ENCODE measurements around the gene SCTR. TPM values are rescaled to one million over a fixed set of nuclear protein-coding genes. Genes with fewer than 3 reads are reported as not detected.

The SCTR gene
- total and polyA plus RNA-seq, 2 donors (not counting 1 experiment from before 2014, with no cell fraction given), result not detected

DNA sequence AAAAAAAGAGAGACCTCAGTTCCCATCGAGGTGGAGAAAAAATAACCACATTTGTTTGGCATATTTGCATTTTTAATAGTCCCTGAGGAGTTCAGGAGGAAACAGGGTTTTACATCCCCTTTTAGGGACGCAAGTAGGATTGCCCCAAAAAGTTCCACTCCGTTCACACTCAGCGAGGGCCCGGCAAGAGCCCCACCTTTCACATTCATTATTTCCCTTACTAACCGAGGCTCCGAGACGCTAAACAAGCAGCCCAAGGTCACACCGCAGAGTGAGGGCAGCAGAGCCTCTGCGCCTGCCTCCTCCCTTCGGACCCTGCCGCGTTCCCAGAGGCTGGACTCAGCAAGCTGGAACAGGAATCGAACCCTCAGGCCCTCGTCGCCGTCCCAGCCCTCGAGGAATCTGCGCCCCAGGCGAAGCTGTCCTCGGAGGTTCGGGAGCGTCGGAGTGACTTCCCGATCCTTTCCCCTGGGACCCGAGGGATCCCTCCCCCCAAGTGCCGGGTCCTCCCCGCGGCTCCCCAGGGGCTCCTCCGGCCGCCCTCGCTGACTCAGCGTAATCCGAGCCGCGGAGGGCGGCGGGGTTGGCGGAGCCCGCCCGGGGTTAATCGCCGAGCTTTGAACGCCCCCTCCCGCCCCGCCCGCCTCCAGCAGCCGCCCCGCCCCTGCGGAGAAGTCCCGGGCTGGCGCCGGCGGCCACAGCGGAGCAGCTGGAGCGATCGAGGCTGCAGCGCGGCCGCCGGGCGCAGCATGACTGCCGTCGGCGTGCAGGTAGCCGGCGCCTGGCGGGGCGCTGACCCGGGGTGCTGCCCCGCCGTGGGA, 92.9 kb downstream of the SCTR start, which contains the start of gene TMEM37:
TMEM37 (plus strand) TSS at position 700 of the 821 bp plus-strand sequence; CDS start at position 750, 50 bp downstream.
- H3K27ac ChIP-seq (ENCODE audit: low read length in 2 of 2), result no peak within 1 kb of the TSS
- peak within 1 kb of the TSS; percentile 47 for H2AFZ ChIP-seq (ENCODE audit: insufficient read depth, low read depth, low read length, poor library complexity, severe bottlenecking)
- intact Hi-C loops (cut with micrococcal nuclease), result loop anchor here (1.0 to 10.0 kb wide), 2 partner anchors 65 to 1347 kb away; partner anchors contain the start of genes C2orf76, DBI and INSIG2
- peaks cover 20 to 21% of the 10 kb centered on the region in 2 donors for H3K4me1 ChIP-seq (ENCODE audit: control insufficient read depth in 2 of 2, insufficient read depth in 2 of 2, low read length in 2 of 2)
- H3K4me3 Mint-ChIP-seq, result peak within 1 kb of the TSS; percentile 88
- H3K27ac Mint-ChIP-seq, result no peak within 1 kb of the TSS
- H3K9me3 Mint-ChIP-seq (ENCODE audit: insufficient read depth), result no peaks in the 10 kb centered on the region
- no peaks in the 10 kb centered on the region for H3K36me3 ChIP-seq (replicated peaks in 1 of 2; ENCODE audit: control extremely low read depth in 1 of 2, control insufficient read depth in 1 of 2, extremely low read depth in 1 of 2, insufficient read depth in 2 of 2, low read length in 1 of 2)
- POLR2A ChIA-PET, result interaction anchor here (0.7 kb wide), 1 partner anchor 1379 kb away, joined by 4 read pairs; no protein-coding TSS in a partner anchor
- no peaks in the 10 kb centered on the region for H3K79me2 ChIP-seq (ENCODE audit: control insufficient read depth, insufficient read depth, low read length)
- peaks cover 78% of the 10 kb centered on the region for H3K27me3 Mint-ChIP-seq
- WGBS (ENCODE audit: insufficient coverage), result 2% methylated on average over 72 of the region's 72 CpGs
- TF ChIP-seq EZH2 (IDR thresholded peaks at IDR 0.05; ENCODE audit: borderline replicate concordance, insufficient read depth, low read depth, low read length, poor library complexity, severe bottlenecking), result no peak
- TF ChIP-seq, protein P1, sequence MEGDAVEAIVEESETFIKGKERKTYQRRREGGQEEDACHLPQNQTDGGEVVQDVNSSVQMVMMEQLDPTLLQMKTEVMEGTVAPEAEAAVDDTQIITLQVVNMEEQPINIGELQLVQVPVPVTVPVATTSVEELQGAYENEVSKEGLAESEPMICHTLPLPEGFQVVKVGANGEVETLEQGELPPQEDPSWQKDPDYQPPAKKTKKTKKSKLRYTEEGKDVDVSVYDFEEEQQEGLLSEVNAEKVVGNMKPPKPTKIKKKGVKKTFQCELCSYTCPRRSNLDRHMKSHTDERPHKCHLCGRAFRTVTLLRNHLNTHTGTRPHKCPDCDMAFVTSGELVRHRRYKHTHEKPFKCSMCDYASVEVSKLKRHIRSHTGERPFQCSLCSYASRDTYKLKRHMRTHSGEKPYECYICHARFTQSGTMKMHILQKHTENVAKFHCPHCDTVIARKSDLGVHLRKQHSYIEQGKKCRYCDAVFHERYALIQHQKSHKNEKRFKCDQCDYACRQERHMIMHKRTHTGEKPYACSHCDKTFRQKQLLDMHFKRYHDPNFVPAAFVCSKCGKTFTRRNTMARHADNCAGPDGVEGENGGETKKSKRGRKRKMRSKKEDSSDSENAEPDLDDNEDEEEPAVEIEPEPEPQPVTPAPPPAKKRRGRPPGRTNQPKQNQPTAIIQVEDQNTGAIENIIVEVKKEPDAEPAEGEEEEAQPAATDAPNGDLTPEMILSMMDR (IDR thresholded peaks at IDR 0.05), result no peak
- H3K4me2 ChIP-seq (replicated peaks; ENCODE audit: low read depth, low read length, poor library complexity, severe bottlenecking), result peak within 1 kb of the TSS; percentile 96
- peak within 1 kb of the TSS; percentile 11 to 67 (median 45) for H3K4me3 ChIP-seq (ENCODE audit: control extremely low read depth in 1 of 5, extremely low read depth in 1 of 5, insufficient read depth in 1 of 5, low read depth in 2 of 5, low read length in 4 of 5)
- H3K4me1 Mint-ChIP-seq, result peaks cover 24% of the 10 kb centered on the region
- CTCF ChIA-PET, result no interaction called here
- peaks cover 0 to 69% (median 25%) of the 10 kb centered on the region in 4 experiments for H3K27me3 ChIP-seq (replicated peaks in 1 of 4; ENCODE audit: control extremely low read depth in 1 of 4, control insufficient read depth in 3 of 4, insufficient read depth in 4 of 4, low read length in 3 of 4)
- peaks cover 0 to 7% (median 0%) of the 10 kb centered on the region in 3 donors for H3K9me3 ChIP-seq (ENCODE audit: control extremely low read depth in 1 of 3, control insufficient read depth in 2 of 3, insufficient read depth in 1 of 3, low read length in 2 of 3)
- ATAC-seq (ENCODE audit: low read depth) (peak; percentile 72), DNase-seq (peak; percentile 63)
- peak within 1 kb of the TSS; percentile 66 for H3K9ac ChIP-seq (ENCODE audit: low read length)
- no peaks in the 10 kb centered on the region for H4K20me1 ChIP-seq (ENCODE audit: control insufficient read depth, insufficient read depth, low read length, poor library complexity, severe bottlenecking)
